Suppressor macrophage (primary cell): ENCODE measurements around the gene MID1.
"Not testable (repeated sequence)": the region's sequence is repeated elsewhere in the genome, so short reads cannot be mapped to it uniquely, and the experiment has no call there.

ENCODE experiments used
- DNase-seq, 4 experiments: peaks; one replicate each; pipeline ENCODE4 v3.0.0-alpha.2; 2020 to 2022

Gene MID1

DNA sequence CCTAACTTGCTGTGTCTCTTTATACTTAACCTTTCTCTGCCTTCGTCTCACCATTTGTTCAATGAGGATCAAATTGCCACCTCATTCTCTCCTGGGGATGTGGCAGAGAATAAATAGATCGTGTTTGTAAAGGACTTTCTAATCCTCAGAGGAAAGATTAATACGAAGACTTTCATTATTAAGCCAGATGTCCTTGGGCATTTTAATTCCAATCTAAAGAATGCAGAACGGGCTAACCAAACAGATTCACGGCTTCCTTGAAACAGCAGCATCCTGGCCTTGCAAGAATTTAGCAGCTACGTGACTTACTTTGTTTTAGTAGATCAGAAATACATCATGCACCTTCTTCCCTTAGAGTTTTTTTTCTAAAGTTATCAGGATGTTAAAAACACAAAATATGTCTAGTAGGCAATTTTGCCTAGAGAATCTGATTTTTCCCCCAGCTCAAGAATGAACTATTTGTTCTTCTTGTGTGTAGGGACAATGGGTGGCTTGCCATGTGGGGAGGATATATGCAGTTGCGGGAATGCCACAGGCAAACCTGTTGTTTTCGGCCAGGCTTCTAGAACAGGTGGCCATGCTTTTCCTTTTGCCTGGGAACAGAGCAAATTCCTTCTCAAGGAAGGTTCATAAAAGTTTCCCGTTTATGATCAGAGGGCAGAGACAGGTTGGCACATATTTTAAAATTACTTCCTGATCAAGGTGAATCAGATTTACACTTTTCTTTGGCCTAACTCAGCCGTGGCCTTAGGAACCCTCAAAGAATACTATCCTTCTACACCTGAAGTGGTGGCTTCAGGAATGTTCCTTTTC, 3.0 kb downstream of the MID1 start:
- DNase-seq: no peak

DNA sequence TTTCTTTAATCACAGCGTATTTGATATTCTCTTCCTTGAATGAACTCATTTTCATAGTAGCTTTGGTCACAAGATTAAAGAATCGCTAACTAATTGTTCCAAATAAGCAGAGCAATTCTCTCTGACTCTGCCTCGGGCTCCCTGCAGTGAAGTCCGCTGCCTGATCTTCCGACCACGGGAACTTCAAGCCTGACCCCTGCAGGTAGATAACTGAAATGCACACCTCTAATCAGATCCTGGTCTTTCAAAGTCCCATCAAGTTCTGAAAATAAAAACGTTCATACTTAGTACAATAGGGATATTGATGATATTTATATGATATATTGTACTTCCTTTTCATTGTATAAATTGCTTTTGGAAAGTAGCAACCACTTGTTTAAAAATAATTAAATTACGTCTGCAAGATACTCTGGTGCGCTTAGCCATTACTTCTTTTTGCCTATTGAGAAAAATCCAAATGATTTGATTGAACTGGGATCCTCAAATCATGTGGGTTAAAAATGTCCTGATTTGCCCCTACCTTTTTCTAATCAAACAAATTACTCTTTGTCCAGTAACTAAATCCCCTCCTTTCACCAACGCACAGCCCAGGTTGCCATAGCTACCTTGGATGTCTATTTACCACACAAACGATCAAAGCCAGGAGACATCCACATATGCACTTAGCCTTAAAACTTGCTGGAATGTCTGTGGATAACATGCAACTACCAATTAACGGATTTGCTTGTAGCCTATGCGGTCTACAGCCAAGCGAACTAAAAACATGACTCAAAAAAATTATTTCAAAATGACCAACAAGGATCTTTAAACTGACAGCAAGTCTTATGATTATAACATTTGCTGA, 4.2 kb downstream of the MID1 start:
- peak; percentile 15 to 53 (median 44) for DNase-seq

DNA sequence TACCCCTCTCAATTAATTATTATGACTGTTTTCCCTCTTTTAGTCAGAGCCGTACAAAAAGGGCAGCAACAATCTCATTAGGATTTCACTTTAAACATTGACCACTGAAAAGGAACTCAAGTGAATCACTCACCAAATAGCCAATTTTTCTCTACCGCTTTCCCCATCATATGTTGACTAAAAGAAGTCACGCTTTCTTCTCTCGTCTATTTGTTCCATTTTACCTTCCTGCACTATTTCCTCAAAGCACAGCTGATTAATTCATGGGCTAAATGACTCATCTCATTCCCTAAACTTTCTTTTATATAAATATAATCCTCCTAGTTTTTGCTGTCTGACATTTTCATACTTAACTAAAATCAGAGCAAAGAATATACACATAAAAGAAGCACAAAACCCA, 8.2 kb downstream of the MID1 start:
- no peak for DNase-seq

DNA sequence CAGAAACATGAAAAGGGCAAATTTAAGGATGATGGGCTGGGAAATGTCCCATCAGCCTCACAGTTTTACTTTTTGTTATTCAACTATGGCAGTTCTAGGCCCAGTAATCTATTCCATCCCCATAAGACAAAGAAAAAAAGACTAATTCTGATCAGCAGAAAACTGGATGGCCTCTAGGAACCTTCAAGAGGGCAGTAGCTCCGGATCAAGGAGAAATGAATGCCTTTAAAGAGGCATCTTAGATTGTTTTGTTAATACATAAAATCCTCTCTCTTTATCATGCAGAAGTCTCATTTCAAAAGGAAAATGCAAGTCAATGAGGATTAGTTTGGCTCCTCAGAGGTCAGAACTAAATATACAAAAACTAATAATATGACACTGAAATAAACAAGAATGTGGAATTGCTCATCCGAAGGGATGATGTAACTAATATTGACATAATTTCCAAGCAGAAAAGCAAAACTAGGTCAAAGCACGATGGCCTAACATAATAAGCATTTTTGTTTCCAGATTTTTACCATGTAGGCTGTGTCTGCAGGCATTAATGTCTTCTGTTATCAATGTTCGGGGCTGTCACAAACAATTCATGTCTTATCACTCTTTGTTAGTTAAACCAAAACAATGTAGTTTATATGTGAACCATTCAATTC, 8.8 kb downstream of the MID1 start:
- no peak for DNase-seq

DNA sequence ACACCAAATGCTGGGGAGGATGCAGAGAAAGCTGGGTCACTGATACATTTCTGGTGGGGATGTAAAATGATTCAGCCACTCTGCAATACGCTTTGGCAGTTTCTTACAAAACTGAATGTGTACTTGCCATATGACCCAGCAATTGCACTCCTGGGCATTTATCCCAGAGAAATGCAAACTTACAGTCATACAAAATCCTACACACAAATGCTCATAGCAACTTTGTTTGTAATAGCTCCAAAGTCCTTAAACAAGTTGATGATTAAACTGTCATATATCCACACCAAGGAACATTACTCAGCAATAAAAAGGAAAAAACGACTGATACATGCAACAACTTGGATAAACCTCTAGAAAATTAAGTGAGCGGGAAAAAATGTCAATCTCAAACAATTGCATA, 12.3 kb downstream of the MID1 start:
- DNase-seq: no peak

DNA sequence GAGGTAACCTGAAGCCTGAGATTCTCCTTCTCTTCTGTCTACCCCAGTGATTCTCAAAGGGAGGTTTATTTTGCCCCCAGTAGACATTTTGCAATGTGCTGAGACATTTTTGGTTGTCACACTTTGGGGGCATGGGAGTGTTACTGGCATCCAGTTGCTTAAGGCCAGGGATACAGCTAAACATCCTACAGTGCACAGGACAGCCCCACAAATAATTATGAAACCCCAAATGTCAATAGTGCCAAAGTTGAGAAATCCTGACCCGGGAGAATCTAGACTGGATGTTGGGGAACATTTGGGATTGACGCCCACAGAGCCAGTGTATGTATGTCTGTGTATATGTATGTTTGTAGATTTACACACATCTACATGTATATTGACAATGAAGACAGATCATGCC, 13.2 kb downstream of the MID1 start:
- DNase-seq: no peak

DNA sequence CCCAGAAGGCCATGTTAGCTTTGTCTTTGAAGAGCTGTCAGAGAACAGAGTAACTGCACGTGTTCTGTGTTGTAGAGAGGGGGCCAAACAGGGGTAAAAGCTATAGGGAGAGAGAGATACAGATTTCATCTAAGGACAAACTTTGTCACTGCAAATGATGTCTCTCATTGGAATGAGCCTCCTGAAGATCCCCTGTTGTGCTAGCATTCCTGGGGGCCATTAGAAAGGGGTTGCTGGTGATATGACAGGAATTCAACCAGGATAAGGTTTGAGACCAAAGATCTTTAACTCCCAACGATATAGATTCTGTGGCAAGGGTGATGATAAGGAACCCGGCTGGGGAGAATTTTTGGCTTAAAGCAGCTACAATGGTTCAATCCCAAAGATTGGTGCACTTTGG, 16.8 kb downstream of the MID1 start:
- no peak for DNase-seq

DNA sequence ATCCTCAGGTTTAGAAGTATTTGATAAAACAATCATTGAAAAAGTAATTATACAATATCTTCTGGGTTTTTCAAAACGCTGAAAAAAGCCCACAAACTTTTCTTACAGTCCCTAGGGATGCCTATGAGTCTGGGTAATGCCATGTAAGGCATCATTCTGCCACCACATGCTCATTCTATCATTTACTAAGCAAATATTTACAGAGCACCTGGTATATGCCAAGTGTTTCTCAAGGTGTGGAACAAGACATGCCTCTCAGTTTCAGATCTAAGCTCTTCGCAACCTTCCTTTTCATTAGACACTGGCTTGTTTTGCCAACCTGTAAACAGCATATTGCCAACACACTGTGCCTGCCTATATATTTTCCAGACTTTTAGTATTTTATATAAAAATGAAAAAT, 17.7 kb downstream of the MID1 start:
- DNase-seq: no peak

DNA sequence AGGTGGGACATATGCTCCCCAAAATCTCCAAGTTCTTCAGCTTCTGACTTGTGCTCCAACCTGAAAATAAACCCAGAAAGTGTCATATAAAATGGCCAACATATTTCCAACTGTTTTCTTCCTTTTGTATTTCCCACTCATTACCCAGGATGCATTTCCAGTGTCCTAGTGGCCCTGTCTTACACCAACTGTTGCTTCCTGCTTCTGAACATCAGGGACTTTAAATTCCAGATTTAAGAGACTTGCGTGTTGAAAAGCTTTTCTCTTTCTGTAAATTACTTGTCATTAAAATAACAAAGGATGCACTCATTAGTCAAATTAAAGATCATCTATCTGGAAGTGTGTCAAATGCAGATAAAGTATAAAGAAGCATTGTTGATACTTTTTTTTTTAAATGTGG, 19.9 kb downstream of the MID1 start:
- DNase-seq: no peak

DNA sequence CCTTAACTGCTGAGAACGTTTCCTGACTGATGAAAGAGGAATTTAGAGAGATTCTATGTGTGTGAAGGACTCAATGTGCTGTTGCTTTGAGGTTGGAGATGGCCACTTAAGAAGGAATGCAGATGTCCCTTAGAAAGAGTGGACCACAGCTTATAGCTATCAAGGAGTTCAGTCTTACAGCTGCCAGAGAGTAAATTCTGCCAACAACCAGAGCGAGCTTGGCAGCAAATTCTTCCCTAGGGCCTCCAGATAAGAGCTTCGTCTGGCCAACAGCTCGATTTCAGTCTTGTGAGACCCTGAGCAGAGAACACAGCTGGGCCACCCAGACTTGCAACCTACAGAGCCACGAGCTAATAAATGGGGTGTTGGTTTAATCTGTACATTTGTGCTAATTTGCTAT, 21.8 kb downstream of the MID1 start:
- no peak for DNase-seq

DNA sequence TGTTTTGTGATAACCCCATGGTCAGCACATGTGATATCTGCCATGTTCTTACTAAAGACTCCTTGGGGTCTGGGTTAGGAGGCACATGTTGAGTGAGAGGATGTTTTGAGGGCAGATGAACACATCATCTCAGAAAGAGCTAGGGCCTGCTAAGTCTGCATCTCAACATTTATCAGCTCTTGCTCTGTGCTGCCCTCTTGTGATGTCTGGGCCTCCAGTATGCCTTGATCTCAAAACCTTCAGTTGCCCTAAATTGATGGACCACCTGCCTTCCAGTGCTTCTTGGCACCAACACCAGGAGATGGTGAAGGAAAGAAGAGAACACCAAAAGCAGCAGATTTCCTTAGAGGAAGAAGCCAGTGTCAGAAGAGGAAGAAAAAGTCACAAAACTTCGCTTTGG, 22.5 kb downstream of the MID1 start:
- DNase-seq: peak; percentile 3 to 33 (median 20)

DNA sequence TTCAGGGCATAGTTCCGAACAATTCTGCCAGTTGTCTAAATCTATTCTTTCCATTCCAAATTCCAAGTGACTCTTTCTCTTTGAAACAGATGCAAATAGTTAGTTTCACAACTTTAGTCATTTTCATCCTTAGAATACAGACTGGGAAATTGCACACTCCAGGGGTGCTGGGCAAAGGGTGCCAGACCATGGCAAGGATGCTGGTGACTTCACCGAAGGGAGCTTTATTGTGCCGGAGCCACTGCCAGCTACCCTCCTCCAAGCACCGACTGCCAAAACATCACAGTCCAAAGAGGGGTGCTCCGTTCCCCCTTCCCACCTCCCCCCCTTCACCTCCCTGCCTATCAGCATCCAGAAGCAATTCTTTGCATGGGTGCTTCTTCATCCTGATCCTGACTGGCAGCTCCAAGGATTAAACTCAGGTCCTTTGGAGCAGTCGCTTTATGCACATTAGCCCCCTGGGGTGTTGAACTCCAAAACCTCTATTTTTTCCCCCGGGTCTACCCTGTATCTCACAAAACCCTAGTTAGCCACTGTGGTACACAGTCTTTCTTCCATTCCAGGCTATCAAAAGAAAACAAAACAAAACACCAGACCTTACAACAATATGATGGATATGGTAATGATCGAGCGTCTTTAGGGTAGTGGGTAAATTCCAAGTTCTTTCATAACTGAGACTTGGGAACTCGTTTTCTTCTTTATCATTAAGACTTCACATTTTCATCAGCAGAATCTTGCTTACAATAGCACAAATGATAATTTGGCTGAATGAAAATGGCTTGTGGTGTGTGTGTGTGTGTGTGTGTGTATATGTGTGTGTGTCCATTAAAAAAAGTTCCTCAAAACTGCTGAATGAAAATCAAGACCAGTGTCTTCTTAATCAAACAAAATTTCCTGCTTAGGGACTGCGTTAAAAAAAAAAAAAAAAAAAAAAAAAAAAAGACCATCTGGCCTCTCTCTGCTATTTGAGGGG, 28.7 kb downstream of the MID1 start:
- DNase-seq: no peak

DNA sequence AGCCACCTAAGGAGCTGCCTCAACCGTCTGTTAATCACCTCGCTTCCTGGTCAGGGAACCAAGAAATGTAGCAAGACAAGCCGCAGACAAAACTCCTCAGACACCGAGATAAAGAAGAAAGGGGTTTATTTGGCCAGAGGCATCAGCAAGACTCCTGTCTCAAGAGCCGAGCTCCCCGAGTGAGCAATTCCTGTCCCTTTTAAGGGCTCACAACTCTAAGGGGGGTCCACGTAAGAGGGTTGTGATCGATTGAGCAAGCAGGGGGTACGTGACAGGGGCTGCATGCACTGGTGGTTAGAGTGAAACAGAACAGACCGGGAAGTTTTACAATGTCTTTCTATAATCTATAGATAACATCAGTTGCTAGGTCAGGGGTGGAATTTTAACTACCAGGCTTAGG, 30.6 kb downstream of the MID1 start:
- DNase-seq: not testable (repeated sequence)

DNA sequence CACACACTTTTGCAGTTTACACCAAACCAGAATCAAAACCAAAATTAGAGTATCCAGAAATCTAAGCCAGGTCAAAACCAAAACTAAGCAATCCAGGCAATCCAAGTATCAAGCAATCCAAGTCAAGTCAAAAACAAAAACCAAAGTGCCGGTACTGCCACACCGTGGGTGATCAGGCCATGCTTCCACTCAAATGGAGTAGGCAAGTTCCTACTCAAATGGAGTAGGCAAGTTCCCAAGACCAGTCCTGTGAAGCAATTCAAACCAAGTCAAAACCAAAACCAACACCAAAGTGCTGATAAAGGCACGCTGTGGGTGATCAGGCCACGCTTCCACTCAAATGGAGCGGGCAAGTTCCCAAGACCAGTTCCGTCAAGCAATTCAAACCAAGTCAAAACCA, 31.3 kb downstream of the MID1 start:
- no peak for DNase-seq

DNA sequence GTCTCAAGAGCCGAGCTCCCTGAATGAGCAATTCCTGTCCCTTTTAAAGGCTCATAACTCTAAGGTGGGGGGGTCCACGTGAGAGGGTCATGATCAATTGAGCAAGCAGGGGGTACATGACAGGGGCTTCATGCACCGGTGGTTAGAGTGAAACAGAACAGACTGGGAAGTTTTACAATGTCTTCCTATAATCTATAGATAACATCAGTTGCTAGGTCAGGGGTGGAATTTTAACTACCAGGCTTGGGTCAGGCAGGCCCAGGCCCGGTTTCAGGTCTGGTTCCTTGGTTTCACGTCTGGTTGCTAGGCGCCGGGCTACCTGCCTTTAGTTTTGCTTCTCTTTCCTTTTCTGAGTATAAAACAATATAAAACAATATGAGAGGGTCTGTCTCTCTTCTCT, 35.5 kb downstream of the MID1 start:
- DNase-seq: not testable (repeated sequence)

DNA sequence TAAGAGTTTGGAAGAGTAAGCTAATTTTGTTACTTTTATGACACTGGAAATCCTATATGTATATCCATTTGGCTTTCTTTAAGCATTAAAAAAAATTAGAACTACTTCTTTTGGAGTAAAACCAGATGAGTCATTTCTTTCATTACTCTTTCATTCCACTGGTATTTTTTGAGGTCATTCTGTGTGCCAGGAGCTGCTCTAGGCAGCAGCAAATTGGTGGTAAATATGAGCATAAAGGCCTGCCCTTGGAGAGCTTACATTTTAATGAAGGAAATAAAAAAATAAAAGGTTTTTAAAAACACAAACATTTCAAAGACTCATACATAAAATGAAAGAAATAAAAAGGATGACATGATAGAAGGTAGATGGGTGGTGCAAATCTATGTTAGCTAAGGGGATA, 37.4 kb downstream of the MID1 start:
- DNase-seq: no peak

DNA sequence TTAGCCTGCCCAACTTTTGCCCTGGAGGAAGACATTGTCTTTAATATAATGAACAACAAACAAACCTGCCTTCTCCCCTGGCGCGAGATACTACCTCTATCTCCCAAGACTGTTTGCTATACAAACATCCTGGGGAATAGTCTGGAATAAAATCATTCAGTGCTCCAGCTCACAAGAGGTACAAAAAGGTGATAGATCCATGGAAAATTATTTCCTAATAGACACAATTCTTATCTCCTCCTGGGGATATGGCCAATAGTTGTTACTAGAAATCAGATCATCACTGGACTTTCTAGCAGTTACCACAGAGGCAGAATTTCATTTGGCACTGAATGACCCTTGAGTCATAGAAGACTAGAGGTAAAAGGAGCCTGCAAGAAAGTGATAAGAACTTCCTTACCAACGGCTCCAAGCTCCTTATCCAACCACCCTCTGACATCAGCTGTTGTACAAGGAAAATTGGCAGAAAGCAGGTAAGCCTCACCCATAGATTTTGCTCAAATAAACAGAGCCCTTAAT, 38.1 kb downstream of the MID1 start:
- DNase-seq: no peak

DNA sequence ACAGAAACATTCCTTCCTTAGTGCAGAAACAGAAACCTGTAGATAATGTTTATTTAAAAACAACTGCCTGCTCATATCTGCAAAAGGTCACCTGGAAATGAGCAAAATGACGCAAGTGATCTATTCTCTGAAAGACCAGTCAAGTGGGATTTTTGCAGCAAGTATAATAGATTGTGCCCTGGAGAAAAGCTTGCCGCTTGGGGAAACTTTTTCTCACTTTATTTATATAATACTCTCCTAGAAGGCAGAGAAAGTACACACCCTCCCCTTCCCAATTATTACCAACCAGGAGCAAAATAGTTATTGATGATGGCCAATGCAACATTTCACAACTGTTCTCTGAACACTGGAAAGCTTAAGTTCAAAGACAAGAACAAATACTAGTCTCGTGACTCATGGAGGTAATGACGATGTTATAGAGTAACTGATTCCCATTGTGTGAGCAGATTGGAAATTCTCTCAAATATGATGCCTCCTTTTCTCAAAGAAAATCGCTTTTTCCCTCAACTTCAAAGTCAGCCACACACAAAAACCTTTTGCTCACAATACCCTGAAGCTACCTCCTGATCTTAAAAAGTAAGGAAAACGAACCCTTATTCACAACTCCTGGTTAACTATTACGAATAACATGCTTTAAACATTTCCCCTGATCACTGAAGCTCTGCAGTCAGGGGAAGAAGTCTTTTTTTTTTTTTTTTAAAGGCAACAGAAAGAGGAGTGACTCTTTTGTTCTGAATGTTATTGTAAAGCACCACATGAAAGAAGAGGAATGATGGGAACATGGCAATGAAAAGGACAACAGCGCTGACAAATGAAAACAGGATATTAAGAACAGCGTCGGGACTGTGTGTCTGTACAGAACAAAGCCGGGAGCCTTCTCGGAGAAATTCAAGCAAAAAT, 41.0 kb downstream of the MID1 start:
- no peak for DNase-seq

DNA sequence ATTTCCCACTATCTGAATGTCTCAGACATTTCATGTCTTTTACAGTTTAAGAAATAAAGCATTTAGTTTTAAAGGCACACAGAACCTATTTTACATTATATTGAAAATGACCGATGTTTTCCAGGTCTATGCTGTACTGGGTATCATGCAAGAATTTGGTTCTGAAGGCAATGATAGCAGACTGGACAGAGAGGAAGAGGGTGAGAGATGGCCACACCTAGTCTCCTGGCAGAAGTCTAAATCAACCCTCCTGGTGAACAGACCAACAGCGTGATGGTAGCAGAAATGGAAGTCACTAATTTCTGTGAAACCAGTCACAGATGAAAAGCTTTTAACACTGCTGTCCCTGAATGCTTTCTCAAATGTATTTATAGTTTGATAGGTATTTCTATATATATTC, 41.9 kb downstream of the MID1 start:
- DNase-seq: no peak

DNA sequence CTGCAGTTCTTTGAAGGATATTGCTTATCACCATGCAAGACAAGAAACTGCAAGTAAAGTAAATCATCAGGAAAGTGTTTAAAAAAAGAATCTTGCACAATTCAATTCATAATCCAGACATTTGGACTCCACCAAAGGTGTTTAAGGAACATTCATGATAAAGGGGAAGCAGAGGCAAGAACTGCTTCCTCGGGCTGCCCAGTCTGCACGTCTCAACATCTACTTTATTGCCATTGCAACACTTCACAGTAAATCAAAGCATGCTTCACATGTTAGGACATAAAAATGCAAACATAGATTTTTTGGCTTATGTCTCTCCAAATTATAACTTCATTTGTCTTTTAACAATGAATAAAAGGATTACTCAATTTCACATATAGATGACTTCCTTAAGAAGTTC, 42.5 kb downstream of the MID1 start:
- peak in 3 of 4 experiments; percentile 1 to 7 (median 4) for DNase-seq
